ENCODE results near the gene SLC45A1.

Gene SLC45A1

GRCh38 chr1:8343464-8344001 lies 25.6 kb downstream of the SLC45A1 start:
- peak overlapping the region; percentile 36 for H3K4me3 ChIP-seq
- DNase-seq (ENCODE audit: low spot score): peak; percentile 98

GRCh38 chr1:8344893-8345507 lies 27.1 kb downstream of the SLC45A1 start:
- DNase-seq (ENCODE audit: low spot score): no peak
- no peak for TF ChIP-seq CTCF (IDR thresholded peaks at IDR 0.05)
- H3K4me3 ChIP-seq: no peak overlapping the region
- H3K27ac ChIP-seq: peak overlapping the region in 1 of 2 donors; percentile 92

More at GRCh38 chr1:8343464-8344001, 25.6 kb downstream of the SLC45A1 start:
- no peak for TF ChIP-seq CTCF (IDR thresholded peaks at IDR 0.05)
- H3K27ac ChIP-seq: peak overlapping the region; percentile 92 to 93

GRCh38 chr1:8345621-8346415 lies 27.9 kb downstream of the SLC45A1 start:
- DNase-seq (ENCODE audit: low spot score): no peak
- TF ChIP-seq CTCF (IDR thresholded peaks at IDR 0.05): no peak
- Histone ChIP-seq H3K4me3 (no peak overlapping the region), H3K27ac (no peak overlapping the region)

- Histone ChIP-seq H3K27ac (no peak overlapping the region), H3K4me3 (no peak overlapping the region)
- no peak for TF ChIP-seq CTCF (IDR thresholded peaks at IDR 0.05)
- DNase-seq (ENCODE audit: low spot score): no peak
These were observed 29.7 kb downstream of the SLC45A1 start for GRCh38 chr1:8347635-8348034.

- no peak for TF ChIP-seq CTCF (IDR thresholded peaks at IDR 0.05)
- DNase-seq (ENCODE audit: low spot score): no peak
- Histone ChIP-seq H3K27ac (no peak overlapping the region), H3K4me3 (no peak overlapping the region)
These were observed 30.3 kb downstream of the SLC45A1 start for GRCh38 chr1:8348047-8348776.

GRCh38 chr1:8348777-8349472 lies 31.0 kb downstream of the SLC45A1 start:
- Histone ChIP-seq H3K4me3 (no peak overlapping the region), H3K27ac (peak overlapping the region in 1 of 2 donors; percentile 81)
- DNase-seq (ENCODE audit: low spot score): no peak
- peak; percentile 94 for TF ChIP-seq CTCF (IDR thresholded peaks at IDR 0.05)
